GM23338 (cell line): ENCODE data around the gene EPHB1.
"Not testable (repeated sequence)": the region's sequence is repeated elsewhere in the genome, so short reads cannot be mapped to it uniquely, and the experiment has no call there.

Source experiments
- CREB1 ChIP-seq: fragments of 250-450 bp; sonication (Bioruptor Pico); IDR thresholded peaks from 2 replicates; pipeline ENCODE4 v1.5.0; 2020; ENCODE audit warnings: low read depth, mild to moderate bottlenecking, moderate library complexity
- CTCF ChIP-seq, 2 experiments: fragments of 200-600 bp in 1 of 2; sonication (generic) in 1 of 2; conservative IDR thresholded peaks; 2 replicates each; pipeline versions ENCODE4 v1.5.1 to v1.6.1; 2016 to 2017; ENCODE audit warnings: antibody characterized with exemption in 2 of 2, low read depth in 2 of 2, mild to moderate bottlenecking in 2 of 2, moderate library complexity in 1 of 2
- ETS1 ChIP-seq: IDR thresholded peaks from 2 replicates; pipeline ENCODE4 v1.6.1; 2016; ENCODE audit warnings: antibody characterized with exemption
- EZH2 ChIP-seq: fragments of 200-600 bp; sonication (generic); IDR thresholded peaks from one replicate; pipeline ENCODE4 v1.8.0; 2017; ENCODE audit warnings: antibody characterized with exemption, mild to moderate bottlenecking, low read depth; ENCODE audit not compliant: unreplicated experiment
- EZH2phosphoT487 ChIP-seq: fragments of 200-600 bp; sonication (generic); IDR thresholded peaks from one replicate; pipeline ENCODE4 v1.8.1; 2018; ENCODE audit warnings: antibody characterized with exemption; ENCODE audit not compliant: unreplicated experiment
- POLR2AphosphoS5 ChIP-seq: IDR thresholded peaks from 2 replicates; pipeline ENCODE4 v1.6.1; 2016; ENCODE audit warnings: antibody characterized with exemption, low read depth
- REST ChIP-seq: IDR thresholded peaks from one replicate; pipeline ENCODE4 v1.6.1; 2018; ENCODE audit warnings: antibody characterized with exemption; ENCODE audit not compliant: unreplicated experiment
- STAT1 ChIP-seq: IDR thresholded peaks from one replicate; pipeline ENCODE4 v1.6.1; 2016; ENCODE audit warnings: antibody characterized with exemption; ENCODE audit not compliant: unreplicated experiment

GRCh38 chr3:135030768-135031615 lies 235.9 kb downstream of the EPHB1 start:
- not testable (repeated sequence) for TF ChIP-seq CTCF (conservative IDR thresholded peaks at IDR 0.05; ENCODE audit: low read depth in 2 of 2); EZH2; EZH2phosphoT487; POLR2AphosphoS5; REST; CREB1 (CRISPR knock-in tag); ETS1; STAT1
